Natural killer cell (primary cell): ENCODE measurements around the gene HDGFL3. TPM values are rescaled to one million over a fixed set of nuclear protein-coding genes. Genes with fewer than 3 reads are reported as not detected.
"Not testable (repeated sequence)": the region's sequence is repeated elsewhere in the genome, so short reads cannot be mapped to it uniquely, and the experiment has no call there.

Experiments
- ATAC-seq, 3 donors: fragments of 150-1000 bp in 2 of 3; fragments of 200-7000 bp in 1 of 3; cut with Tn5 transposase; 1 replicate in 1 of 3; 2 replicates in 2 of 3; pipeline ENCODE4 v1.10.0; 2021; ENCODE audit warnings: mild to moderate bottlenecking in 2 of 3, moderate library complexity in 2 of 3
- DNase-seq, 2 donors: peaks; one replicate each; pipeline versions ENCODE4 v3.0.0 to v3.0.0-alpha.2; 2013 to 2021; ENCODE audit warnings: mixed read lengths in 1 of 2
- H3K27ac ChIP-seq: one replicate; pipeline ENCODE4 v1.5.1; 2013; ENCODE audit warnings: mild to moderate bottlenecking, low read length
- H3K27me3 ChIP-seq: one replicate; pipeline ENCODE4 v1.6.1; 2013; ENCODE audit warnings: low read length; ENCODE audit not compliant: control insufficient read depth, insufficient read depth
- H3K36me3 ChIP-seq: one replicate; pipeline ENCODE4 v1.6.1; 2013; ENCODE audit warnings: low read length; ENCODE audit not compliant: control insufficient read depth, insufficient read depth
- H3K4me1 ChIP-seq: one replicate; pipeline ENCODE4 v1.6.1; 2013; ENCODE audit warnings: low read length; ENCODE audit not compliant: control insufficient read depth, insufficient read depth
- H3K4me3 ChIP-seq: one replicate; pipeline ENCODE4 v1.5.1; 2013; ENCODE audit warnings: low read length
- H3K9me3 ChIP-seq: one replicate; pipeline ENCODE4 v1.6.1; 2013; ENCODE audit warnings: low read length; ENCODE audit not compliant: control insufficient read depth, insufficient read depth
- H3K27ac Mint-ChIP-seq, 2 donors: one replicate each; pipeline ENCODE4 v1.8.0; 2022; ENCODE audit warnings: mild to moderate bottlenecking in 2 of 2, mixed read lengths in 2 of 2, moderate library complexity in 1 of 2
- H3K27me3 Mint-ChIP-seq, 2 donors: one replicate each; pipeline ENCODE4 v1.8.0; 2022; ENCODE audit warnings: low read depth in 2 of 2, mixed read lengths in 2 of 2
- H3K36me3 Mint-ChIP-seq: one replicate; pipeline ENCODE4 v1.8.0; 2022; ENCODE audit warnings: mixed read lengths
- H3K4me1 Mint-ChIP-seq, 2 donors: one replicate each; pipeline ENCODE4 v1.8.0; 2022; ENCODE audit warnings: mixed read lengths in 2 of 2
- H3K4me3 Mint-ChIP-seq: one replicate; pipeline ENCODE4 v1.8.0; 2022; ENCODE audit warnings: mild to moderate bottlenecking, moderate library complexity, mixed read lengths
- H3K9me3 Mint-ChIP-seq, 2 donors: one replicate each; pipeline ENCODE4 v1.8.0; 2022; ENCODE audit warnings: mixed read lengths in 2 of 2
- WGBS: methylation state at CpG from one replicate; pipeline ENCODE4 v1.1.7; 2013; ENCODE audit warnings: missing lambda C conversion rate; ENCODE audit not compliant: insufficient coverage; 5-methylcytosine and 5-hydroxymethylcytosine counted together
- intact Hi-C: fragments of 100-400 bp; cut with micrococcal nuclease; formaldehyde crosslinking; loops from one replicate; pipeline ENCODE4 v1.14.2; 2022
- total RNA-seq, 4 donors: library from RNA; stranded (reverse); fragments of 120-200 nt in 1 of 4; gene quantifications; one replicate each; pipeline versions ENCODE4 v1.2.3 to v1.2.4, GENCODE V29; 2013 to 2022
- TF ChIP-seq, protein P1 (sequence below): fragments of 200-600 bp; IDR thresholded peaks from one replicate; pipeline ENCODE4 v1.8.0; 2022; ENCODE audit warnings: antibody characterized with exemption

HDGFL3 gene
- total RNA-seq, 3 donors from 2014 or later (not counting 1 experiment from before 2014, with no cell fraction given) = 13.0 to 25.3 (median 21.4) TPM

- Mint-ChIP-seq H3K9me3 (no peaks in the 10 kb centered on the region), H3K4me1 (peaks cover 4 to 5% of the 10 kb centered on the region in 2 donors), H3K4me3 (no peak overlapping the region), H3K36me3 (no peaks in the 10 kb centered on the region), H3K27ac (no peak overlapping the region), H3K27me3 (peaks cover 13 to 28% of the 10 kb centered on the region in 2 donors)
- H3K9me3 ChIP-seq = no peaks in the 10 kb centered on the region
- DNase-seq (no peak), ATAC-seq (no peak)
- intact Hi-C loops = no loop called here
- H3K27ac ChIP-seq = no peak overlapping the region
- TF ChIP-seq, protein P1, sequence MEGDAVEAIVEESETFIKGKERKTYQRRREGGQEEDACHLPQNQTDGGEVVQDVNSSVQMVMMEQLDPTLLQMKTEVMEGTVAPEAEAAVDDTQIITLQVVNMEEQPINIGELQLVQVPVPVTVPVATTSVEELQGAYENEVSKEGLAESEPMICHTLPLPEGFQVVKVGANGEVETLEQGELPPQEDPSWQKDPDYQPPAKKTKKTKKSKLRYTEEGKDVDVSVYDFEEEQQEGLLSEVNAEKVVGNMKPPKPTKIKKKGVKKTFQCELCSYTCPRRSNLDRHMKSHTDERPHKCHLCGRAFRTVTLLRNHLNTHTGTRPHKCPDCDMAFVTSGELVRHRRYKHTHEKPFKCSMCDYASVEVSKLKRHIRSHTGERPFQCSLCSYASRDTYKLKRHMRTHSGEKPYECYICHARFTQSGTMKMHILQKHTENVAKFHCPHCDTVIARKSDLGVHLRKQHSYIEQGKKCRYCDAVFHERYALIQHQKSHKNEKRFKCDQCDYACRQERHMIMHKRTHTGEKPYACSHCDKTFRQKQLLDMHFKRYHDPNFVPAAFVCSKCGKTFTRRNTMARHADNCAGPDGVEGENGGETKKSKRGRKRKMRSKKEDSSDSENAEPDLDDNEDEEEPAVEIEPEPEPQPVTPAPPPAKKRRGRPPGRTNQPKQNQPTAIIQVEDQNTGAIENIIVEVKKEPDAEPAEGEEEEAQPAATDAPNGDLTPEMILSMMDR = no peak
- 79% methylated on average over 4 of the region's 4 CpGs for WGBS
- H3K4me1 ChIP-seq = no peaks in the 10 kb centered on the region
- no peak overlapping the region for H3K4me3 ChIP-seq
- no peaks in the 10 kb centered on the region for H3K36me3 ChIP-seq
- H3K27me3 ChIP-seq = no peaks in the 10 kb centered on the region
Measured at GRCh38 chr15:83090465-83090864, 117.2 kb downstream of the HDGFL3 start.

DNA sequence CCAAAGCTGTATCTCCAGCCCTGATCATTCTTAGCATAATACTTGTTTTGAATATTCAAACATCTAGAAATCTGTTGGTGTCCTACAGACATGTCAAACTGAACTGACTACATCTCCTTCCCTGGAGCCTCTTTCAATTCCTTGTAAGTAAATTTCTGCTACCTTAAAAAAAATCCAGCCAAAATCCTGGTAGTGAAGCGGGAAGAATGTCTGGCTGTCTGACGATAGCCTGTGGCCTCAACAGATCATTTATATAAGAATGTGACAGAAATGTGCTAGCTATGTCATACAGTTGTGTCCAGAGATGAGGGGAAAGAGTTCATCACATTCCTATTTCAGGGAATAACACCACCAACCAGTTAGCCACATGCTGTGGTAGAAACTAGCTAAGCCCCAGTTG is 118.7 kb downstream of the HDGFL3 start:
- Histone ChIP-seq H3K27me3 (no peaks in the 10 kb centered on the region), H3K4me3 (no peak overlapping the region), H3K9me3 (no peaks in the 10 kb centered on the region), H3K27ac (no peak overlapping the region), H3K4me1 (no peaks in the 10 kb centered on the region), H3K36me3 (no peaks in the 10 kb centered on the region)
- no peaks in the 10 kb centered on the region for H3K36me3 Mint-ChIP-seq
- ATAC-seq (no peak), DNase-seq (no peak)
- H3K9me3 Mint-ChIP-seq = no peaks in the 10 kb centered on the region
- H3K27me3 Mint-ChIP-seq = peaks cover 11 to 27% of the 10 kb centered on the region in 2 donors
- TF ChIP-seq, protein P1 = no peak
- no peak overlapping the region for H3K27ac Mint-ChIP-seq
- no peak overlapping the region for H3K4me3 Mint-ChIP-seq
- H3K4me1 Mint-ChIP-seq = peaks cover 4 to 5% of the 10 kb centered on the region in 2 donors
- intact Hi-C loops = no loop called here
- 94% methylated on average over 2 of the region's 2 CpGs for WGBS

DNA sequence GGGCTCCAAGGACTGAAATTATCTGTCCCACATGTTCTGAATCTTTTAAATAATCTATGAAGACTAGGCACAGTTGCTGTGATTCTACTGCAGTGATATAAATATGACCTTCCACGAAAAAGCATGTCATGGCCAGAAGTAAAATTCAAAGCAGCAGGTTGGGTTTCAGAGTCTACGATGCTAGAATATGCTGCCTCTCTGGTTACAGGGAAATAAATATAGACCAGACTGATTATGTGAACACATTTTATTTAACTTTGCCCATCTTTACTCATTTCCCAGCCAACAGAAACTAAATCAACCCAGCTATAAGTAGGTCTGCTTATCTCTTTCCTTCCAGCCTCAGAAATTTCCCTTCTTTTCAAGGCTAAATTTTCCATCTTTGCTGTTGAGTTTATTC is 120.0 kb downstream of the HDGFL3 start:
- DNase-seq (no peak), ATAC-seq (no peak)
- TF ChIP-seq, protein P1 = no peak
- H3K36me3 ChIP-seq = no peaks in the 10 kb centered on the region
- H3K27ac ChIP-seq = no peak overlapping the region
- no peaks in the 10 kb centered on the region for H3K4me1 ChIP-seq
- no peak overlapping the region for H3K27ac Mint-ChIP-seq
- peaks cover 13 to 27% of the 10 kb centered on the region in 2 donors for H3K27me3 Mint-ChIP-seq
- 51% methylated on average over 2 of the region's 2 CpGs for WGBS
- H3K9me3 ChIP-seq = no peaks in the 10 kb centered on the region
- H3K9me3 Mint-ChIP-seq = no peaks in the 10 kb centered on the region
- no peaks in the 10 kb centered on the region for H3K36me3 Mint-ChIP-seq
- H3K27me3 ChIP-seq = no peaks in the 10 kb centered on the region
- H3K4me3 ChIP-seq = no peak overlapping the region
- H3K4me3 Mint-ChIP-seq = no peak overlapping the region
- intact Hi-C loops = no loop called here
- peaks cover 4 to 5% of the 10 kb centered on the region in 2 donors for H3K4me1 Mint-ChIP-seq

- H3K4me1 ChIP-seq, H3K4me3 ChIP-seq, H3K9me3 Mint-ChIP-seq, intact Hi-C loops, ATAC-seq, H3K36me3 Mint-ChIP-seq, H3K9me3 ChIP-seq, H3K27ac ChIP-seq, DNase-seq, H3K36me3 ChIP-seq, H3K27ac Mint-ChIP-seq, H3K27me3 ChIP-seq, H3K4me1 Mint-ChIP-seq, H3K4me3 Mint-ChIP-seq: not testable (repeated sequence)
- 95% methylated on average over 8 of the region's 8 CpGs for WGBS
- H3K27me3 Mint-ChIP-seq = peaks cover 14 to 27% of the 10 kb centered on the region in 2 donors
Measured at GRCh38 chr15:83085864-83086552, 121.6 kb downstream of the HDGFL3 start.

GRCh38 chr15:83085461-83085860 is 122.2 kb downstream of the HDGFL3 start:
- H3K4me1 Mint-ChIP-seq, DNase-seq, H3K36me3 Mint-ChIP-seq, H3K27ac Mint-ChIP-seq, intact Hi-C loops, H3K4me1 ChIP-seq, H3K27ac ChIP-seq, H3K9me3 ChIP-seq, ATAC-seq, H3K4me3 Mint-ChIP-seq, H3K9me3 Mint-ChIP-seq, H3K36me3 ChIP-seq, H3K4me3 ChIP-seq, H3K27me3 ChIP-seq: not testable (repeated sequence)
- H3K27me3 Mint-ChIP-seq = peaks cover 12 to 27% of the 10 kb centered on the region in 2 donors
- 94% methylated on average over 2 of the region's 3 CpGs for WGBS
